ENCODE results near the gene THYN1.

DNA sequence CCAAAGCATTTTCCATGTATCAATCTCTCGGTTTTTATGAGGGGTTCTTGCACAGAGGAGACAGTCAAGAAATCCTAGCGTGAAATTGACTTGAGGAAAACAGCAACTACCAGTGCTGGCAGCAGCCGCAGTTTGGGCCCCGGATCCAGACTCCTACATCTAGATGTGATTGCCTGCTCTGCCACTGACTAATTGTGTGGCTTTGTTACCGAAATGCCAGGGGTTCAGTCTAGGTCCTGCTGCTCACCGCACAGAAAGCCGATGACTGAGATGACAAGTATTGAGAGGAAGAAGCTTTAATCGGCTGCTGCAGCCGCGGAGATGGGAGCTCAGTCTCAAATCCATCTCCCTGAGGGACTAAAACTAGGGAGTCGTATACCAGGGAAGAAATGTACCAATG lies 14.8 kb upstream of the THYN1 start:
- TF ChIP-seq POLR2AphosphoS5 (IDR thresholded peaks at IDR 0.05), result no peak
- no peak for TF ChIP-seq POLR2A (IDR thresholded peaks at IDR 0.05)
- TF ChIP-seq, protein P1, sequence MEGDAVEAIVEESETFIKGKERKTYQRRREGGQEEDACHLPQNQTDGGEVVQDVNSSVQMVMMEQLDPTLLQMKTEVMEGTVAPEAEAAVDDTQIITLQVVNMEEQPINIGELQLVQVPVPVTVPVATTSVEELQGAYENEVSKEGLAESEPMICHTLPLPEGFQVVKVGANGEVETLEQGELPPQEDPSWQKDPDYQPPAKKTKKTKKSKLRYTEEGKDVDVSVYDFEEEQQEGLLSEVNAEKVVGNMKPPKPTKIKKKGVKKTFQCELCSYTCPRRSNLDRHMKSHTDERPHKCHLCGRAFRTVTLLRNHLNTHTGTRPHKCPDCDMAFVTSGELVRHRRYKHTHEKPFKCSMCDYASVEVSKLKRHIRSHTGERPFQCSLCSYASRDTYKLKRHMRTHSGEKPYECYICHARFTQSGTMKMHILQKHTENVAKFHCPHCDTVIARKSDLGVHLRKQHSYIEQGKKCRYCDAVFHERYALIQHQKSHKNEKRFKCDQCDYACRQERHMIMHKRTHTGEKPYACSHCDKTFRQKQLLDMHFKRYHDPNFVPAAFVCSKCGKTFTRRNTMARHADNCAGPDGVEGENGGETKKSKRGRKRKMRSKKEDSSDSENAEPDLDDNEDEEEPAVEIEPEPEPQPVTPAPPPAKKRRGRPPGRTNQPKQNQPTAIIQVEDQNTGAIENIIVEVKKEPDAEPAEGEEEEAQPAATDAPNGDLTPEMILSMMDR (IDR thresholded peaks at IDR 0.05), result no peak
- no peak for TF ChIP-seq EP300 (IDR thresholded peaks at IDR 0.05; ENCODE audit: low read depth)

All from transverse colon (tissue), 4 donors.